ENCODE data around the gene RPL26.
A peak's percentile ranks its signal among the peaks of the same experiment; 100 is the strongest.
"Not testable (repeated sequence)": the region's sequence is repeated elsewhere in the genome, so short reads cannot be mapped to it uniquely, and the experiment has no call there.

Gene RPL26

GRCh38 chr17:8384801-8385378, 1.9 kb upstream of the RPL26 start:
- no peaks in the 10 kb centered on the region for H3K27me3 ChIP-seq
- H3K4me1 ChIP-seq: no peaks in the 10 kb centered on the region
- peaks cover 23% of the 10 kb centered on the region for H3K36me3 ChIP-seq
- no peak for TF ChIP-seq CTCF (IDR thresholded peaks at IDR 0.05; ENCODE audit: low read depth, low read length)
- no peak overlapping the region for H3K4me3 ChIP-seq (ENCODE audit: low read depth, low read length)
- DNase-seq: no peak
- no peaks in the 10 kb centered on the region for H3K9me3 ChIP-seq

GRCh38 chr17:8382880-8383142, 182 bp downstream of the RPL26 start:
- peak overlapping the region; percentile 89 for H3K4me3 ChIP-seq (ENCODE audit: low read depth, low read length)

GRCh38 chr17:8382052-8382879, 727 bp downstream of the RPL26 start:
- no peak for TF ChIP-seq CTCF (IDR thresholded peaks at IDR 0.05; ENCODE audit: low read depth, low read length)
- peaks cover 48% of the 10 kb centered on the region for H3K36me3 ChIP-seq
- no peaks in the 10 kb centered on the region for H3K9me3 ChIP-seq
- peak overlapping the region; percentile 89 for H3K4me3 ChIP-seq (ENCODE audit: low read depth, low read length)
- no peak for DNase-seq
- H3K27me3 ChIP-seq: no peaks in the 10 kb centered on the region
- no peaks in the 10 kb centered on the region for H3K4me1 ChIP-seq

More at GRCh38 chr17:8382880-8383142, 182 bp downstream of the RPL26 start:
- no peak for TF ChIP-seq CTCF (IDR thresholded peaks at IDR 0.05; ENCODE audit: low read depth, low read length)
- H3K4me1 ChIP-seq: no peaks in the 10 kb centered on the region
- H3K9me3 ChIP-seq: no peaks in the 10 kb centered on the region
- H3K36me3 ChIP-seq: peaks cover 43% of the 10 kb centered on the region
- no peak for DNase-seq
- H3K27me3 ChIP-seq: no peaks in the 10 kb centered on the region

- H3K4me3 ChIP-seq (ENCODE audit: low read depth, low read length): peak overlapping the region; percentile 89
- H3K4me1 ChIP-seq: no peaks in the 10 kb centered on the region
- H3K27me3 ChIP-seq: no peaks in the 10 kb centered on the region
- H3K9me3 ChIP-seq: no peaks in the 10 kb centered on the region
- DNase-seq: no peak
- TF ChIP-seq CTCF (IDR thresholded peaks at IDR 0.05; ENCODE audit: low read depth, low read length): no peak
- H3K36me3 ChIP-seq: peaks cover 54% of the 10 kb centered on the region
Observed at GRCh38 chr17:8380049-8380448, 2.9 kb downstream of the RPL26 start.

- not testable (repeated sequence) for H3K27me3 ChIP-seq; H3K4me3 ChIP-seq (ENCODE audit: low read depth, low read length); H3K9me3 ChIP-seq; H3K4me1 ChIP-seq; DNase-seq
- peaks cover 54% of the 10 kb centered on the region for H3K36me3 ChIP-seq
Observed at GRCh38 chr17:8378117-8378516, 4.9 kb downstream of the RPL26 start.

- DNase-seq: no peak
- Histone ChIP-seq H3K9me3 (no peaks in the 10 kb centered on the region), H3K4me3 (ENCODE audit: low read depth, low read length) (no peak overlapping the region), H3K27me3 (no peaks in the 10 kb centered on the region), H3K4me1 (no peaks in the 10 kb centered on the region), H3K36me3 (peaks cover 54% of the 10 kb centered on the region)
- no peak for TF ChIP-seq CTCF (IDR thresholded peaks at IDR 0.05; ENCODE audit: low read depth, low read length)
Observed at GRCh38 chr17:8377422-8377821, 5.6 kb downstream of the RPL26 start.
